CD4-positive, alpha-beta T cell treated with Interleukin-2 at 100 ng/mL for 4 hours (primary cell): ENCODE results near the gene RNF103.
A peak's percentile ranks its signal among the peaks of the same experiment; 100 is the strongest.

Experiments
- DNase-seq: peaks from one replicate; pipeline ENCODE4 v3.0.0-alpha.2; 2020; ENCODE audit warnings: low spot score

The RNF103 gene

DNA sequence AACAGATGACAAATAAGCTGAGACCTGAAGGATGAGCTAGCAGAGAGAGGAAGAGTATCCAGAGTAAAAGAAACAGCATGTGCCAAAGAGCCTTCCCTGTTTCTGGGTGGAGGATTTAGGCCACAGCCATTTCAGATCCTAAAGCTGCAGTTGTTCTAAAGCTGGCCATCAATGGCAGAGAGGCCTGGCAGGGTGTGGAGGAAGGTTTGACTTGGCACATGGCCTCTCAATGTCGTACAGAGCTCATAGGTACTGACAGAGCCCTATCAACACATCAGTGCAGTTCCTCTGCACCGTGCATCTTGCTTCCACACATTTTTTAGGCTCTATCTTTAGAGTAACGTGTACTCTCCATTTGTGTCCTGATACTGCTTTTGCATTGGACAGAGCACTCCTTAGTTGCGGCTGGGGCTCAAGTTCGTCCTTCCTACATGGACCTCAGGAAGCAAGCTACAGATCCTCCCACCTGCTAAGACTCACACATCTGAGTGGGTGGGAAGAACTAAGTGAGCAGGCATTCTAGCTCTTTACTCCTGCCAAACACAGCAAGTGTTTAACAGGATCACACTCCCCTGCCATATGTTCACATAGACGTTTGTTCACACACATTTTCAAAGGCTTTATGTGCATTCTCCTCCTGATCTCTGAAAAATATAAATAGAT lies 57.4 kb downstream of the RNF103 start:
- DNase-seq = no peak

GRCh38 chr2:86563650-86564061 lies 60.0 kb downstream of the RNF103 start:
- no peak for DNase-seq

DNA sequence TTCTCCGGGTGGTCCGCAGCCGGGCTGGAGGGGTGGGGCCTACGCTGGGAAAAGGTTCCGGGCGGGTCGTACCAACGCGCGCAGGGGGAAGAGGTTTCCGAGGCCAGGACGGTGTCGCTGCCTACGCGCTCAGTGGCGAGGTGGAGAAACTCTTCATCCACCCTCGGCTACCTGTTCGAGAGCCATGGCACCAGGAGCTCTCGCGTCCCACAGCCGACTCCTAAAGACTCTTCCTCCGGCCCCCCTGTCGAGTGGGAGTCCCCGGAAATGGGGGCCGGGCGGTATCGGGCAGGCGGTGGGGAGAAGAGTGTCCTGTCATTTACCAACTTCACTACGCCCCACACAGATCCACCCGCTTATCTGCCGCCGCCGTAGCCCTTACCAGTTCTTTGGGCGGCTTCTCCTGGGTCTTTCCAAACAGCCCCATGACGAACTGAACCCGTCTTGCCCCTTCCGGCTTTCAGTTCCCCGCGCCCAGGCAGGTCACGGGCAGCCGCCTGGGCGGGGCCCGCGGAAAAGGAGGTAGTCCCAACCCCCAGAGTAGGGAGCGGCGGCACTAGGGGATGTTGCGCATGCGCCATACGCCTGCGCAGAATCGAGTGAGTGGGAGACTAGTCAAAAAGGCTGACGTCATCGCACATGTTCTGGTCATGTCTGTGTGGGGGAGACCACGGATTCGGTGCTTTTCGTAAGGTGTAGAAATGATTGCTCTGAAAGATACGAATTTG lies 60.6 kb downstream of the RNF103 start, which contains the start of gene CHMP3:
Gene CHMP3 (minus strand): TSS at position 522 of the 728 bp plus-strand sequence. CDS start 95 bp downstream, at position 427.
- peak; percentile 98 for DNase-seq

- no peak for DNase-seq
Measured at GRCh38 chr2:86562485-86562921, 61.2 kb downstream of the RNF103 start.

DNA sequence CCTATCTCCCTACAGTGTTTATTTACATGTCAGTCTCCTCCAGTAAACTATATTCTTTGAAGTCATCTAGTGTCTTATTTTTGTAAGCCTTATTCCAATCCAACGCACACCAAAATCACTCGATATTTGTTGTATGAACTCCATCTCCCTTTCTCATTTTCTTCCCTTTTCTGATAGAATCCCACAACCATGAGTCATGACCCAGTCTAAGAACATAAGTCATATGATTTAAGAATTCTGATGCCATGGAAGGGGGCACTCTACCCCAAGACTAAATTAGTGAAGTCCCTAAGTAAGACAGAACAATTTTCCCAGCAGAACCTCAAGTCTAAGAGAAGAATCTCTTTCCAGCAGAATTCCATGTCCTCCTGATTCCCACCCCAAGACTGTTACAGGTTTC lies 65.8 kb downstream of the RNF103 start:
- DNase-seq = no peak

DNA sequence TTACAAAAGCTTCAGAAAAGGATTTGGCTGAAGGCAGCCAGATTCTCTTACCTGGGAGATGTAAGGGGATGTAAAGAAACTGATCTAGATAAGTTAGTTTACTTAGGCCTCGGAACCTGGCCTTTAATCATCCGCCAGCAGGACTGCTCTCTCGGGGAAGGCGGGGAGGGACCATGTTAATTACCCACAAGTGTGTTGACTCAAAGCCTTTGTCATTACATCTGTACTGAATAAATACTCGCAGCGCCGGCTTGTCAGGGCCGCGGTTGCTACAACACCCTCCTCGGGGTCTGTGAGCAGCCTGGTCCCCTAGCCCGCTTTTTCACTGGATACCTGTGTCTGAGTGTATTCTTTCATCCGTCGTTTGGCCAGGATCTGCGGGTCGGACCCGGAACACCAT lies 67.2 kb downstream of the RNF103 start:
- DNase-seq = no peak
